ENCODE data around the gene ADAT3.
"Not testable (repeated sequence)": the region's sequence is repeated elsewhere in the genome, so short reads cannot be mapped to it uniquely, and the experiment has no call there.

ADAT3 gene

GRCh38 chr19:1867349-1867724 lies 37.9 kb upstream of the ADAT3 start:
- DNase-seq, result no peak

GRCh38 chr19:1868971-1869370 lies 36.2 kb upstream of the ADAT3 start:
- no peak for DNase-seq

- DNase-seq, result no peak
Measured at GRCh38 chr19:1871140-1871597, 34.0 kb upstream of the ADAT3 start.

GRCh38 chr19:1871630-1872029 lies 33.6 kb upstream of the ADAT3 start:
- no peak for DNase-seq

GRCh38 chr19:1872807-1873523 lies 32.2 kb upstream of the ADAT3 start:
- no peak for DNase-seq

GRCh38 chr19:1873524-1874473 lies 31.4 kb upstream of the ADAT3 start:
- DNase-seq, result no peak

GRCh38 chr19:1874554-1875185 lies 30.5 kb upstream of the ADAT3 start:
- no peak for DNase-seq

GRCh38 chr19:1875265-1875645 lies 29.9 kb upstream of the ADAT3 start:
- DNase-seq, result not testable (repeated sequence)

- DNase-seq, result peak; percentile 69
Measured at GRCh38 chr19:1875646-1876495, 29.3 kb upstream of the ADAT3 start.

GRCh38 chr19:1876496-1877279 lies 28.5 kb upstream of the ADAT3 start:
- not testable (repeated sequence) for DNase-seq

GRCh38 chr19:1877280-1877660 lies 27.9 kb upstream of the ADAT3 start:
- not testable (repeated sequence) for DNase-seq

GRCh38 chr19:1878583-1878982 lies 26.6 kb upstream of the ADAT3 start:
- DNase-seq, result not testable (repeated sequence)

GRCh38 chr19:1879982-1880381 lies 25.2 kb upstream of the ADAT3 start:
- not testable (repeated sequence) for DNase-seq

- DNase-seq, result no peak
Measured at GRCh38 chr19:1880611-1881392, 24.4 kb upstream of the ADAT3 start.

- not testable (repeated sequence) for DNase-seq
Measured at GRCh38 chr19:1881393-1882088, 23.7 kb upstream of the ADAT3 start.

- DNase-seq, result no peak
Measured at GRCh38 chr19:1882089-1882785, 23.0 kb upstream of the ADAT3 start.

- no peak for DNase-seq
Measured at GRCh38 chr19:1882786-1883692, 22.2 kb upstream of the ADAT3 start.

- DNase-seq, result no peak
Measured at GRCh38 chr19:1883784-1884183, 21.4 kb upstream of the ADAT3 start.

All from NCI-H510A (cell line).